Endothelial cell (in vitro differentiated cells): Measurements from ENCODE around the gene HPN. TPM values are rescaled to one million over a fixed set of nuclear protein-coding genes. Genes with fewer than 3 reads are reported as not detected.

Source experiments
- DNase-seq: peaks from one replicate; pipeline ENCODE4 v3.0.0; 2021; ENCODE audit warnings: low spot score
- H3K27ac Mint-ChIP-seq: one replicate; pipeline ENCODE4 v1.8.0; 2021; ENCODE audit warnings: mixed read lengths, inconsistent platforms; ENCODE audit not compliant: unreplicated experiment
- H3K27me3 Mint-ChIP-seq: one replicate; pipeline ENCODE4 v1.8.0; 2021; ENCODE audit warnings: mild to moderate bottlenecking, moderate library complexity, mixed read lengths, inconsistent platforms; ENCODE audit not compliant: unreplicated experiment
- H3K36me3 Mint-ChIP-seq: one replicate; pipeline ENCODE4 v1.8.0; 2021; ENCODE audit warnings: mild to moderate bottlenecking, low read depth, mixed read lengths, inconsistent platforms; ENCODE audit not compliant: unreplicated experiment
- H3K4me1 Mint-ChIP-seq: one replicate; pipeline ENCODE4 v1.8.0; 2021; ENCODE audit warnings: mild to moderate bottlenecking, mixed read lengths, inconsistent platforms; ENCODE audit not compliant: unreplicated experiment
- H3K4me3 Mint-ChIP-seq: one replicate; pipeline ENCODE4 v1.8.0; 2021; ENCODE audit warnings: mild to moderate bottlenecking, mixed read lengths, inconsistent platforms; ENCODE audit not compliant: unreplicated experiment
- H3K9me3 Mint-ChIP-seq: one replicate; pipeline ENCODE4 v1.8.0; 2021; ENCODE audit warnings: mixed read lengths, inconsistent platforms; ENCODE audit not compliant: unreplicated experiment
- total RNA-seq: library from RNA; stranded (reverse); fragmentation: NEBNext Ultra II Directional; extraction: Animal tissue kit (Norgen Biotek cat#: 25700); gene quantifications from one replicate; pipeline ENCODE4 v1.2.1, GENCODE V29; 2021; ENCODE audit not compliant: unreplicated experiment
- TF ChIP-seq, protein P1 (sequence below): fragments of 200-600 bp; sonication (generic); IDR thresholded peaks from one replicate; pipeline ENCODE4 v1.5.0; 2021; ENCODE audit warnings: antibody characterized with exemption; ENCODE audit not compliant: unreplicated experiment

The HPN gene
- total RNA-seq, 1 donor from 2014 or later: 1.3 TPM

DNA sequence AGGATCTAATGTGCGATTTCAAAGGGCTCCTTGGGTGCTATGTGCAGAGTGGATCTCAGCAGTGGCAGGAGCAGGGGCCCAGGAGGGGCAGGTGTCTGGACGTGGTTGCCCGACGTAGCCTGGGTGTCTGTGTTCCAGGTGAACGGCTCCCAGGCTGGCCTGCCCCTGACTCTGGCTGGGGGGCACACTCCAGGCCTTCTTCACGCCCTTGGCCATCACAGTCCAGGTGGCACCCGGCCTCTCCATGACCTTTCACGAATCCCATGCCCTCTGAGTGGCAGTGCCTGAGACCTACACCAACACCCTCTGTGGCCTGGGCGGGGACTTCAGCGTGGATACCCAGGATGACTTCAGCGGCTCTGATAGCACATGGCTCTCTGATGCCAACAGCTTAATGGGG is 62.8 kb downstream of the HPN start:
- Mint-ChIP-seq H3K9me3 (no peaks in the 10 kb centered on the region), H3K27me3 (peaks cover 11% of the 10 kb centered on the region), H3K27ac (no peak overlapping the region), H3K4me1 (no peaks in the 10 kb centered on the region), H3K4me3 (no peak overlapping the region), H3K36me3 (peaks cover 5% of the 10 kb centered on the region)
- DNase-seq: no peak
- TF ChIP-seq, protein P1, sequence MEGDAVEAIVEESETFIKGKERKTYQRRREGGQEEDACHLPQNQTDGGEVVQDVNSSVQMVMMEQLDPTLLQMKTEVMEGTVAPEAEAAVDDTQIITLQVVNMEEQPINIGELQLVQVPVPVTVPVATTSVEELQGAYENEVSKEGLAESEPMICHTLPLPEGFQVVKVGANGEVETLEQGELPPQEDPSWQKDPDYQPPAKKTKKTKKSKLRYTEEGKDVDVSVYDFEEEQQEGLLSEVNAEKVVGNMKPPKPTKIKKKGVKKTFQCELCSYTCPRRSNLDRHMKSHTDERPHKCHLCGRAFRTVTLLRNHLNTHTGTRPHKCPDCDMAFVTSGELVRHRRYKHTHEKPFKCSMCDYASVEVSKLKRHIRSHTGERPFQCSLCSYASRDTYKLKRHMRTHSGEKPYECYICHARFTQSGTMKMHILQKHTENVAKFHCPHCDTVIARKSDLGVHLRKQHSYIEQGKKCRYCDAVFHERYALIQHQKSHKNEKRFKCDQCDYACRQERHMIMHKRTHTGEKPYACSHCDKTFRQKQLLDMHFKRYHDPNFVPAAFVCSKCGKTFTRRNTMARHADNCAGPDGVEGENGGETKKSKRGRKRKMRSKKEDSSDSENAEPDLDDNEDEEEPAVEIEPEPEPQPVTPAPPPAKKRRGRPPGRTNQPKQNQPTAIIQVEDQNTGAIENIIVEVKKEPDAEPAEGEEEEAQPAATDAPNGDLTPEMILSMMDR: no peak

DNA sequence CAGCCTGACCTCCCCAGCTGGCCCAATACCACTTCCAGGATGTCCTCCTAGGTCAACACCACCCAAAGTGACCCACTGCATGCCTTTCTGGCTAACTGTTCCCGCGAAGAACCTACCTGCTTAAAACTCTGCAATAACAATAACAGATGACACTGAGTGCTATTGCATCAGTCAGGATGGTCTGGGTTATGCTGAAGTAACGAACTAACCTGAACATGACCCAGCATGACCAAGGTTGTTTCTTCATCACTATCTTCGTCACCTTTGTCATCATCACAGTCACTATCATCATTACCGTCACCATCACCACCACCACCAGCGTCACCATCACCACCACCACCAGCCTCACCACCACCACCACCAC is 63.5 kb downstream of the HPN start:
- Mint-ChIP-seq H3K4me1 (no peaks in the 10 kb centered on the region), H3K27ac (no peak overlapping the region), H3K4me3 (no peak overlapping the region), H3K36me3 (peaks cover 5% of the 10 kb centered on the region), H3K27me3 (peaks cover 11% of the 10 kb centered on the region), H3K9me3 (no peaks in the 10 kb centered on the region)
- TF ChIP-seq, protein P1: no peak
- DNase-seq: no peak

DNA sequence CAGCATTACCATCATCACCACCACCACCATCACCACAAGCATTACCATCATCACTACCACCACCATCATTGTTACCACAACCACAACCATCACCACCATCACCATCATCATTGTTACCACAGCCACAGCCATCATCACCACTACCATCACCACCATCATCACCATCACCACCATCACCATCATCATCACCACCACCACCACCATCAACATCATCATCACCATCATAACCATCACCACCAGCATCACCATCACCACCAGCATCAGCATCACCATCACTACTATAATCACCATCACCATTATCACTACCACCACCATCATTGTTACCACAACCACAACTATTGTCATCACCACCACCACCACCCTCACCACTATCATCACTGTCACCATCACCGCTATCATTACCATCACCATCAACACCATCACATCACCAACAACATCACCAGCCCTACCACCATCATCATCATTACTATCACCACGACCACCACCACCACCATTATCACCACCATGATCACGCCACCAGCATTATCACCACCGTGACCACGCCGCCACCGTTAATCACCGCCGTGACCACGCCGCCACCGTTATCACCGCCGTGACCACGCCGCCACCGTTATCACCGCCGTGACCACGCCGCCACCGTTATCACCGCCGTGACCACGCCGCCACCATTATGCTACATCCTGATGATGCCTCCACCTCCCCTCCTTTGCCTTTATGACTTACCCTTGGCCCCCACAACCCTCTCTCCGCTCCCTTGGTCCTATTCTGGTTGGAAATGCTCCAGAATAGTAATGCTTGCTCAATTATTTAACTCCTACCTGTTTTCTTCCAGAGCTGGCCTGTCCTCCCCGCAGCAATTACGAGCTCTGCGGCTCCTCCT is 64.1 kb downstream of the HPN start:
- Mint-ChIP-seq H3K27me3 (peaks cover 11% of the 10 kb centered on the region), H3K36me3 (peaks cover 5% of the 10 kb centered on the region), H3K9me3 (no peaks in the 10 kb centered on the region), H3K4me3 (no peak overlapping the region), H3K4me1 (peaks cover 1% of the 10 kb centered on the region), H3K27ac (no peak overlapping the region)
- no peak for DNase-seq
- TF ChIP-seq, protein P1: no peak

DNA sequence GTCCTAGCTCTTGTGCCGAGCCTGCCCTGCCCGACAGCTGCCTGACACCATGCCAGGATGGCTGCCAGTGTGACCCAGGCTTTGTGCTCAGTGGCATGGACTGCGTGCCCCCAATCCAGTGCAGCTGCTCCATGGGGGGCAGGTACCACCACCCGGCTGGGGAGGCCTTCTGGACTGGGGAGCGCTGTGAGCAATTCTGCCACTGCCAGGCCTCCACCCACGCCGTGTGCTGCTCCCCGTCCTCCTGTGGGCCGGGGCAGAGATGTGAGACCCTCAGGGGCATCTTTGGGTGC is 64.7 kb downstream of the HPN start:
- TF ChIP-seq, protein P1: no peak
- Mint-ChIP-seq H3K36me3 (peaks cover 5% of the 10 kb centered on the region), H3K4me3 (no peak overlapping the region), H3K9me3 (no peaks in the 10 kb centered on the region), H3K27me3 (peaks cover 7% of the 10 kb centered on the region), H3K27ac (no peak overlapping the region), H3K4me1 (peaks cover 4% of the 10 kb centered on the region)
- no peak for DNase-seq

DNA sequence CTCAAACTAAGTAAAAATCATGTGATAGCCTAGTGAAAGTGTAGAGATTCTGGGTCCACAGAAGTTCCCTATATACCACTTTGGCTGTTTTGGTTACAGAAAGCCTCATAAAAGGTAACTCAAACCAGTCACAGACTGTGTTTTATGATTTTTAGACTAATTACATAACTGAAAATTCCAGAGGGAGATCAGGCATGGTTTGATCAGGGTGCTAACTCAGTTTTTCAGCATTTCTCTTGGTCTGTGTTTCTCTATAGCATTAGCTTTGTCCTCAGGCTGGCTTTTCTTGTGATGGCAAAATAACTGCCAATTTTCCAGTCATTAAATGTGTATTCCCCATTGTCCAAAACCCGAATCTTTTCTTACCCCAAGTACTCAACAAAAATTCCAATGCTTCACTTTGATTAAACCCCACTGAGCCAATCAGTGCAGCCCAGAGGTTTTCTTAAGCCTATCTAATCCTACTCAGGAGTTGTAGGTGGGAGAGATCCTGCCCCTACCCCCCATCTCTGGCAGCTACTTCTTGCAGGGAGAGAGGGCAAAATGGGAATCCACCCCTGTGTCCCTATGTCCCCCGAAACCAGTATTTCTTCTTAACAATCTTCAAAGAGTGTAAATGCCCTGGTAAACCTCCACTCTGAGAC is 65.5 kb downstream of the HPN start:
- Mint-ChIP-seq H3K4me3 (no peak overlapping the region), H3K4me1 (peaks cover 6% of the 10 kb centered on the region), H3K27me3 (peaks cover 7% of the 10 kb centered on the region), H3K36me3 (peaks cover 5% of the 10 kb centered on the region), H3K9me3 (no peaks in the 10 kb centered on the region), H3K27ac (no peak overlapping the region)
- TF ChIP-seq, protein P1: no peak
- no peak for DNase-seq
